Ectodermal cell (in vitro differentiated cells): ENCODE results near the gene MTRFR.
"Not testable (repeated sequence)": the region's sequence is repeated elsewhere in the genome, so short reads cannot be mapped to it uniquely, and the experiment has no call there.

Experiments used
- H3K27ac ChIP-seq: 2 replicates; pipeline ENCODE4 v1.7.0; 2013; ENCODE audit warnings: mild to moderate bottlenecking, low read depth, low read length; ENCODE audit not compliant: insufficient read depth, poor library complexity, severe bottlenecking
- H3K27me3 ChIP-seq: 2 replicates; pipeline ENCODE4 v1.7.0; 2013; ENCODE audit warnings: mild to moderate bottlenecking, low read length; ENCODE audit not compliant: insufficient read depth, control insufficient read depth, poor library complexity, severe bottlenecking
- H3K36me3 ChIP-seq: one replicate; pipeline ENCODE4 v1.7.0; 2013; ENCODE audit warnings: low read length; ENCODE audit not compliant: control insufficient read depth, insufficient read depth
- H3K4me1 ChIP-seq: one replicate; pipeline ENCODE4 v1.7.0; 2013; ENCODE audit warnings: low read length; ENCODE audit not compliant: control insufficient read depth, insufficient read depth
- H3K4me3 ChIP-seq: 2 replicates; pipeline ENCODE4 v1.7.0; 2013; ENCODE audit warnings: low read depth, low read length, control low read depth; ENCODE audit not compliant: insufficient read depth
- H3K9me3 ChIP-seq: 2 replicates; pipeline ENCODE4 v1.7.0; 2013; ENCODE audit warnings: mild to moderate bottlenecking, low read length, moderate library complexity; ENCODE audit not compliant: control insufficient read depth
- WGBS, 2 experiments: methylation state at CpG; one replicate each; pipeline ENCODE4 v1.1.7; 2013; ENCODE audit warnings: missing lambda C conversion rate in 2 of 2; 5-methylcytosine and 5-hydroxymethylcytosine counted together

Gene MTRFR

GRCh38 chr12:123248996-123249741 is 15.9 kb downstream of the MTRFR start:
- H3K4me3 ChIP-seq, H3K27ac ChIP-seq, H3K9me3 ChIP-seq, H3K4me1 ChIP-seq, H3K27me3 ChIP-seq: not testable (repeated sequence)
- WGBS, 2 experiments, result 92 to 96% methylated on average over 26 of the region's 26 CpGs
- peaks cover 13% of the 10 kb centered on the region for H3K36me3 ChIP-seq

- Histone ChIP-seq H3K4me1 (no peaks in the 10 kb centered on the region), H3K4me3 (no peak overlapping the region), H3K27ac (peak overlapping the region; percentile 36)
Measured at GRCh38 chr12:123250471-123251383, 17.5 kb downstream of the MTRFR start.

GRCh38 chr12:123251403-123252076 is 18.3 kb downstream of the MTRFR start:
- H3K27me3 ChIP-seq, result no peaks in the 10 kb centered on the region
- H3K36me3 ChIP-seq, result peaks cover 27% of the 10 kb centered on the region
- peak overlapping the region; percentile 36 for H3K27ac ChIP-seq
- no peaks in the 10 kb centered on the region for H3K4me1 ChIP-seq
- no peaks in the 10 kb centered on the region for H3K9me3 ChIP-seq
- H3K4me3 ChIP-seq, result no peak overlapping the region
- WGBS, 2 experiments, result 95 to 96% methylated on average over 8 of the region's 8 CpGs

More at GRCh38 chr12:123250471-123251383, 17.5 kb downstream of the MTRFR start:
- no peaks in the 10 kb centered on the region for H3K9me3 ChIP-seq
- 84 to 87% methylated on average over 13 of the region's 13 CpGs for WGBS, 2 experiments
- no peaks in the 10 kb centered on the region for H3K27me3 ChIP-seq
- peaks cover 26% of the 10 kb centered on the region for H3K36me3 ChIP-seq

- H3K4me1 ChIP-seq, H3K9me3 ChIP-seq, H3K27me3 ChIP-seq, H3K4me3 ChIP-seq, H3K27ac ChIP-seq: not testable (repeated sequence)
- 94 to 95% methylated on average over 9 of the region's 9 CpGs for WGBS, 2 experiments
- peaks cover 33% of the 10 kb centered on the region for H3K36me3 ChIP-seq
Measured at GRCh38 chr12:123252365-123252764, 19.1 kb downstream of the MTRFR start.

DNA sequence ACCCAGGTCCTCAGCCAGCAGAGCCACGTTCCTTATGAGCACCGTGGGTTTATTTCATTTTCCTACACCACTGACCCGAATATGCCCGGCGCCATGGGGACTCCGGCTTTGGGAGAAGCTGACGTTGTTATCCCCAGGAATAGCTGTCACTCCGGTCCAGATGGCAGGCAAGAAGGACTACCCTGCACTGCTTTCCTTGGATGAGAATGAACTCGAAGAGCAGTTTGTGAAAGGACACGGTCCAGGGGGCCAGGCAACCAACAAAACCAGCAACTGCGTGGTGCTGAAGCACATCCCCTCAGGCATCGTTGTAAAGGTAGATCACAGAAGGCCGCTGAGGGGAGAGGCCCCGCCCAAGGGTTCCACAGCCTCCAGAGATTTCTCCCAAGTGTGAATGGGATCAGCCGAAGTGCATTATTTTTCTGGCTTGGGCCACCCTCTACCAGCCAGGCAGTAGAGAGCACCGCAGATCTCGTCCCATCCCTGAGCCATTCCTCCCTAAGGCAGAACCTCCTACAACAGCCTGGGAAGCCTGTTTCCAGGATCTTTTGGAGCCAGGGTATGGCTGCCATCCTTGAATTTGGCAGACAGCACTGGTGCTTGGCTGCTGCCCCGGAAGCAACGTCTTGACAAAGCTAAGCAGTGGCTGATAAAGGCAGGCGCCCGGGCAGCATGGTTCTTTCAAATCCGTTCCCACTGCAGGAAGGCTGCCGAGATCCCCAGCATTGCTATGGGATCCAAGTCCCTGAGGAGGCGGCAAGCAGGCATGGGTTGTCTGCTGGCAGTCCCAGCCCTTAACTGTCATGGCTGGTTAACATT is 20.6 kb downstream of the MTRFR start:
- 93 to 94% methylated on average over 24 of the region's 24 CpGs for WGBS, 2 experiments
- Histone ChIP-seq H3K4me1 (no peaks in the 10 kb centered on the region), H3K9me3 (no peaks in the 10 kb centered on the region), H3K27ac (no peak overlapping the region), H3K4me3 (no peak overlapping the region), H3K27me3 (no peaks in the 10 kb centered on the region), H3K36me3 (peaks cover 37% of the 10 kb centered on the region)

DNA sequence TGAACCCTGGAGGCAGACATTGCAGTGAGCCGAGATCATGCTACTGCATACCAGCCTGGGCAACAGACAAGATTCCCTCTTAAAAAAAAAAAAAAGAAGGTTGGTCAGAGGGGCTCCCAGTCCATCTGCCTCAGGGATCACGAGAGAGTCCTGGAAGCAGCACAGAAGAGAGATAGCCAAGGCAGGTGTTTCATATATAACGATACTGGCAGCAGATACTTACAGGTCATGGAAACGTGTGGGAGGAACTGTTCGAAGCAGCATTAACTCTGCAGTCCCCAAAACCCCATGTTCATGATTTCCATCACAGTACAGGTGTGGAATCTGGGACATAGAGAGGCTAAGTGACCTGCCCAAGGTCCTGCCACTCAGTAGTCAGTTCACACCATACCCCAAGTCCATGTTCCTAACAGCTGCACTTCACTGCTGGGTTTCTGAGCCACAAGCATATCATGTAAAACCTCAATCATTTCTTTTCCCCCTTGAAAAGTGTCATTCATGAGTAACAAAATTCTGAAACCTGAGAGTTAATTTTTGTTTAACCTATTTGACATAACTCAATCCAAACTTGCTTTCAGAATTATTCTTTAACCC is 21.7 kb downstream of the MTRFR start:
- WGBS, 2 experiments, result 95 to 96% methylated on average over 5 of the region's 5 CpGs
- peaks cover 36% of the 10 kb centered on the region for H3K36me3 ChIP-seq
- no peak overlapping the region for H3K27ac ChIP-seq
- no peaks in the 10 kb centered on the region for H3K27me3 ChIP-seq
- H3K9me3 ChIP-seq, result no peaks in the 10 kb centered on the region
- no peaks in the 10 kb centered on the region for H3K4me1 ChIP-seq
- H3K4me3 ChIP-seq, result no peak overlapping the region

DNA sequence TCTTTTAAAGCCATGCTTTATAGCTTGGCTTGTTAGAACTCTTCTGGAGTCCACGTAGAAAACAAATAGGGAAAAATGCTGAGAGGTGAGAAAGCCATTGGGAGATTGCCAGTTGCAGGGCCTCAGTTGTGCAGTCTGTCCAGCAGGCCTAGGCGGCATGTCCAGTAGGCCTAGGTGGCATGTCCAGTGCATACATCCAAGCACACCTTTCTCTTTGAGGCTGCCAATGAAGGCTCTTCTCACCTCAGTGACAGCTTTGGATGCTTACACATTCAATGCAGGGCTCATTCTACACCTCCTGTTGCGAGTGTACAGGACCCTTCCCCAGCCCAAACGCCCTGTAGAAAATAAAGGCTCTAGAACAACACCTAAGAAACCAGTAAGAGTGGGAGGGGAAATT is 25.4 kb downstream of the MTRFR start:
- H3K27me3 ChIP-seq, result no peaks in the 10 kb centered on the region
- peaks cover 58% of the 10 kb centered on the region for H3K36me3 ChIP-seq
- 64 to 74% methylated on average over 3 to 4 of the region's 4 CpGs for WGBS, 2 experiments
- H3K4me1 ChIP-seq, result no peaks in the 10 kb centered on the region
- H3K9me3 ChIP-seq, result no peaks in the 10 kb centered on the region
- no peak overlapping the region for H3K4me3 ChIP-seq
- H3K27ac ChIP-seq, result no peak overlapping the region

DNA sequence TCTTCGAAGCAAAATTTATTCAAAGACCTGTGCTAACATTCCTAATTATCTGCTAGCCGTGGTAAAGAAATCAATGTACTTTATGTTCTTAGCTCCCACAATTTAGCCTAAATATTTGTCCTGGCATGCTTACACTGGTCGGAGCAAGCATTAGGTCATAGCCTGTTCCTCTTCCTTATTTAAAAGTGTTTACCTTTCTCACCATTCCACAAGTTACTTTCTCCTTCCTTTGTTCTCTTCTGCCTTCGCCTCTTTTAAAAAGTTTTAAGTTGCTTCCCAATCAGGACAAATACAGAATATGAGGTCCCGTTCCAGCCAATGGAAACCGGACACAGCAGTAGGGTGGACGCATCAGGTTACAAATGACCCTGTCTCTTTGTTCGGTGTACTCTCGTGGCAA is 26.8 kb downstream of the MTRFR start:
- Histone ChIP-seq H3K4me1 (no peaks in the 10 kb centered on the region), H3K27ac (no peak overlapping the region), H3K9me3 (no peaks in the 10 kb centered on the region), H3K36me3 (peaks cover 48% of the 10 kb centered on the region), H3K27me3 (no peaks in the 10 kb centered on the region), H3K4me3 (no peak overlapping the region)
- 84 to 86% methylated on average over 9 of the region's 9 CpGs for WGBS, 2 experiments

DNA sequence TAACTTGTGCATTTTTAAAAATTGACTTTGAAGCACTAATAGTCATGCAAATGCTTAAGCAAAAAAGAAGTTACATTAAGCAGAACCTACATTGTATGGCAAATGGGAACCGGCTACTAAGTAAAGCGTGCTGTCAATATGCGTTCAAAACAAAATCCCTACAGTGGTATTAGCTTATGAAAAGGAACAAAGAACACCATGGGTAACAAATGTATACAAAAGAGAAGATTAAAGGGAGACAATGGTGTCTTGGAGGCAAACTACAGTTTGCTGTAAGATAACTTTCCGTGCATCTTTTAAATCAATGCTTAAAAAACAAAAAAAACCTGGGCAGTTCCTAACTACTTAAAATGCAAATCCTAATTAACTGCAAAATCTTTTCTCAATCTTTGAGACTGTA is 28.0 kb downstream of the MTRFR start:
- 44 to 48% methylated on average over 4 of the region's 4 CpGs for WGBS, 2 experiments
- no peaks in the 10 kb centered on the region for H3K4me1 ChIP-seq
- H3K36me3 ChIP-seq, result peaks cover 40% of the 10 kb centered on the region
- H3K4me3 ChIP-seq, result no peak overlapping the region
- H3K9me3 ChIP-seq, result no peaks in the 10 kb centered on the region
- no peaks in the 10 kb centered on the region for H3K27me3 ChIP-seq
- no peak overlapping the region for H3K27ac ChIP-seq
